Esophagus (tissue), 2 donors: ENCODE measurements around the gene SVIL. TPM values are rescaled to one million over a fixed set of nuclear protein-coding genes. Genes with fewer than 3 reads are reported as not detected.
"Not testable (repeated sequence)": the region's sequence is repeated elsewhere in the genome, so short reads cannot be mapped to it uniquely, and the experiment has no call there.

ENCODE experiments used
- H3K27ac ChIP-seq, 2 donors: one replicate each; pipeline ENCODE4 v1.5.1; 2013; ENCODE audit warnings: low read depth in 2 of 2, mild to moderate bottlenecking in 2 of 2, inconsistent platforms in 1 of 2, low read length in 1 of 2, moderate library complexity in 1 of 2
- H3K27me3 ChIP-seq, 2 donors: one replicate each; pipeline ENCODE4 v1.6.1; 2013; ENCODE audit warnings: low read length in 2 of 2, control low read depth in 1 of 2, mild to moderate bottlenecking in 1 of 2; ENCODE audit not compliant: insufficient read depth in 2 of 2, control insufficient read depth in 1 of 2
- H3K36me3 ChIP-seq, 2 donors: one replicate each; pipeline ENCODE4 v1.6.1; 2013; ENCODE audit warnings: low read length in 1 of 2; ENCODE audit not compliant: control insufficient read depth in 2 of 2, insufficient read depth in 2 of 2
- H3K4me1 ChIP-seq, 2 donors: one replicate each; pipeline ENCODE4 v1.6.1; 2013; ENCODE audit warnings: low read length in 1 of 2; ENCODE audit not compliant: control insufficient read depth in 2 of 2, insufficient read depth in 2 of 2
- H3K4me3 ChIP-seq, 2 donors: one replicate each; pipeline ENCODE4 v1.5.1; 2013; ENCODE audit warnings: low read length in 2 of 2, mild to moderate bottlenecking in 2 of 2, low read depth in 1 of 2, moderate library complexity in 1 of 2
- H3K9me3 ChIP-seq, 2 donors: one replicate each; pipeline ENCODE4 v1.6.1; 2013; ENCODE audit warnings: mild to moderate bottlenecking in 2 of 2, low read depth in 1 of 2, low read length in 1 of 2, moderate library complexity in 1 of 2; ENCODE audit not compliant: control insufficient read depth in 2 of 2, insufficient read depth in 1 of 2
- WGBS, 2 donors: extraction: QIAGEN DNeasy Blood & Tissue Kit; methylation state at CpG; one replicate each; pipeline ENCODE4 v1.1.7; 2013; 5-methylcytosine and 5-hydroxymethylcytosine counted together
- polyA plus RNA-seq, 2 donors: library from polyadenylated mRNA; stranded (reverse); fragments of 200-250 nt; gene quantifications; one replicate each; pipeline ENCODE4 v1.2.3, GENCODE V29; 2013
- donor health status: healthy with polysubstance abuse.
- donor health status: Bipolar disorder and iron deficiency.

Gene SVIL
- polyA plus RNA-seq, 2 donors = 22.3 to 35.2 TPM

DNA sequence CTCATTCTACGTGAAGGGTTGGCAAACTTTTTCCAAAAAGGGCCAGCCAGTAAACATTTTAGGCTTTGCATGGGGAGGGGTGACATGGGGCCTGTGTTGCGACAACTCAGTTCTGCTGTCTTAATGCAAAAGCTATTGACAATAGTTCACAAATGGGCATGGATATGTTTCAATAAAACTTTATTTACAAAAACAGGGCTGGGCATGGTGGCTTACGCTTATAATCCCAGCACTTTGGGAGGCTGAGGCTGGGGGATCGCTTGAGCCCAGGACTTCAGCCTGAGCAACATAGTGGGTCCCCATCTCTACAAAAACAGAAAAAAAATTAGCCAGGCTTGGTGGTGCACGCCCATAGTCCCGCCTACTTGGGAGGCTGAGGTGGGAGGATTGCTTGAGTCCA, 141.1 kb downstream of the SVIL start:
- H3K4me1 ChIP-seq = no peaks in the 10 kb centered on the region
- 96 to 98% methylated on average over 6 of the region's 6 CpGs for WGBS, 2 donors
- peaks cover 2 to 24% of the 10 kb centered on the region in 2 donors for H3K36me3 ChIP-seq
- no peaks in the 10 kb centered on the region for H3K9me3 ChIP-seq
- no peak overlapping the region for H3K4me3 ChIP-seq
- no peaks in the 10 kb centered on the region for H3K27me3 ChIP-seq
- no peak overlapping the region for H3K27ac ChIP-seq

- H3K36me3 ChIP-seq = peaks cover 7 to 30% of the 10 kb centered on the region in 2 donors
- no peak overlapping the region for H3K4me3 ChIP-seq
- 85 to 88% methylated on average over 11 of the region's 11 CpGs for WGBS, 2 donors
Observed at GRCh38 chr10:29492774-29493173, 142.0 kb downstream of the SVIL start.

GRCh38 chr10:29491918-29492317, 142.9 kb downstream of the SVIL start:
- 81 to 82% methylated on average over 5 of the region's 5 CpGs for WGBS, 2 donors
- no peaks in the 10 kb centered on the region for H3K27me3 ChIP-seq
- peaks cover 0 to 4% of the 10 kb centered on the region in 2 donors for H3K4me1 ChIP-seq
- H3K27ac ChIP-seq = no peak overlapping the region
- no peaks in the 10 kb centered on the region for H3K9me3 ChIP-seq
- no peak overlapping the region for H3K4me3 ChIP-seq
- H3K36me3 ChIP-seq = peaks cover 7 to 30% of the 10 kb centered on the region in 2 donors

More at GRCh38 chr10:29492774-29493173, 142.0 kb downstream of the SVIL start:
- Histone ChIP-seq H3K27ac (no peak overlapping the region), H3K9me3 (no peaks in the 10 kb centered on the region), H3K27me3 (no peaks in the 10 kb centered on the region), H3K4me1 (peaks cover 0 to 4% of the 10 kb centered on the region in 2 donors)

- H3K27me3 ChIP-seq, H3K9me3 ChIP-seq, H3K4me1 ChIP-seq, H3K4me3 ChIP-seq, H3K27ac ChIP-seq: not testable (repeated sequence)
- 95% methylated on average over 16 of the region's 16 CpGs for WGBS, 2 donors
- peaks cover 7 to 30% of the 10 kb centered on the region in 2 donors for H3K36me3 ChIP-seq
Observed at GRCh38 chr10:29490781-29491280, 143.9 kb downstream of the SVIL start.

GRCh38 chr10:29488471-29488870, 146.3 kb downstream of the SVIL start:
- not testable (repeated sequence) for H3K27me3 ChIP-seq, H3K9me3 ChIP-seq, H3K4me3 ChIP-seq, H3K4me1 ChIP-seq
- WGBS, 2 donors = 77 to 79% methylated on average over 14 of the region's 14 CpGs
- Histone ChIP-seq H3K27ac (peak overlapping the region in 1 of 2 donors; percentile 58), H3K36me3 (peaks cover 7 to 22% of the 10 kb centered on the region in 2 donors)

GRCh38 chr10:29487884-29488266, 146.9 kb downstream of the SVIL start:
- not testable (repeated sequence) for H3K9me3 ChIP-seq, H3K4me3 ChIP-seq, H3K27me3 ChIP-seq, H3K4me1 ChIP-seq
- peaks cover 7 to 25% of the 10 kb centered on the region in 2 donors for H3K36me3 ChIP-seq
- H3K27ac ChIP-seq = peak overlapping the region in 1 of 2 donors; percentile 58
- 76% methylated on average over 7 of the region's 7 CpGs for WGBS, 2 donors

GRCh38 chr10:29487032-29487883, 147.5 kb downstream of the SVIL start:
- H3K4me3 ChIP-seq, H3K27ac ChIP-seq, H3K27me3 ChIP-seq, H3K4me1 ChIP-seq, H3K9me3 ChIP-seq: not testable (repeated sequence)
- peaks cover 7 to 24% of the 10 kb centered on the region in 2 donors for H3K36me3 ChIP-seq
- WGBS, 2 donors = 78 to 80% methylated on average over 21 of the region's 21 CpGs

- Histone ChIP-seq H3K9me3 (no peaks in the 10 kb centered on the region), H3K4me1 (peaks cover 0 to 4% of the 10 kb centered on the region in 2 donors), H3K36me3 (peaks cover 7 to 18% of the 10 kb centered on the region in 2 donors), H3K4me3 (no peak overlapping the region), H3K27ac (no peak overlapping the region), H3K27me3 (no peaks in the 10 kb centered on the region)
- WGBS, 2 donors = 66 to 74% methylated on average over 1 of the region's 1 CpG
Observed at GRCh38 chr10:29486433-29486832, 148.3 kb downstream of the SVIL start.

DNA sequence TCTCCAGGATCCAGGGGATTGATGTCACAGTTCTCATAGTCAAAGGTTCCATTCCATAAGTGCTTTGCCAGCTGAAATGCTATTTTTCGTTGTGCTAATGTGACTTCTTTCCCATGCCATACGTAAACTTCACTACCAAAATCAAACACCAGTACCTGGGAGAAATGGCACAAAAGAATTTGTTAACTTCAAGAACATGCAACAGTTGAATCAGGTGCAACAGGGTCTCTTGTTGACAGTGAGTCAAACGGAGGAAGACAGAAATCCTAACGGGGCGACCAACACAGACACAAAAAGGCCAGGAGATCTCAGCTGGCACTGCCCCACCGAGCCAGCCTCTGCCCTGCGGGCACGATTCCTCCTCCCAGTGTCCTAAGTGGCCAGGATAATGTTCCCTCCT, 150.1 kb downstream of the SVIL start:
- not testable (repeated sequence) for H3K4me3 ChIP-seq, H3K27ac ChIP-seq, H3K27me3 ChIP-seq, H3K4me1 ChIP-seq, H3K9me3 ChIP-seq
- WGBS, 2 donors = 70% methylated on average over 8 of the region's 8 CpGs
- peaks cover 12 to 19% of the 10 kb centered on the region in 2 donors for H3K36me3 ChIP-seq
